Stimulated activated CD8-positive, alpha-beta memory T cell treated with anti-CD3 and anti-CD28 coated beads, Interleukin-15, amount 100 ng/mL, for 24 hours (primary cell): ENCODE data around the gene HIVEP1.

Experiments
- DNase-seq: peaks from one replicate; pipeline ENCODE4 v3.0.0-alpha.2; 2020; ENCODE audit warnings: low read depth

The HIVEP1 gene

DNA sequence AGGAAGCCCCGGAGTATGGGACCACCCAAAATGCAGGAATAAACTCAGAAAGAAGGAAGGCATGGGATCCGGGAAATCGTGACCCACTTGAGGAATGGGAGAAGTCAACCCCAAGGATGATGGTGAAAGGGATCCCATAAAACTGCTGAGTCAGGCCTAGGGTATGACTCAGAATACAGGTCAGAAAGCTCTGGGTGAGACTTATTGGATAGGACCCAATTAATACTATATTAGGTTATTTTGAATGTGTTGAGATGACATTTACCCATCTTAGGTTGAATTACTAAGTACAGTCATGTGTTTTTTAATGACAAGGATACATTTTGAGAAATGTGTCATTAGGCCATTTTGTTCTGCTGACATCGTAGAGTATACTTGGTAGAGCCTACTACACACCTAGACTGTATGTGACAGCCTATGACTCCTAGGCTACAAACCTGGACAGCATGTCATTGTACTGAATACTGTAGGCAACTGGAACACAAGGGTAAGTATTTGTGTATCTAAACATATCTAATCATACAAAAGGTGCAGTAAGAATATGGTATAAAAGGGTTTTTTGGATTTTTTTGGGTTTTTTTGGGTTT is 17.1 kb upstream of the HIVEP1 start:
- no peak for DNase-seq

GRCh38 chr6:11996751-11997150 is 15.4 kb upstream of the HIVEP1 start:
- no peak for DNase-seq

DNA sequence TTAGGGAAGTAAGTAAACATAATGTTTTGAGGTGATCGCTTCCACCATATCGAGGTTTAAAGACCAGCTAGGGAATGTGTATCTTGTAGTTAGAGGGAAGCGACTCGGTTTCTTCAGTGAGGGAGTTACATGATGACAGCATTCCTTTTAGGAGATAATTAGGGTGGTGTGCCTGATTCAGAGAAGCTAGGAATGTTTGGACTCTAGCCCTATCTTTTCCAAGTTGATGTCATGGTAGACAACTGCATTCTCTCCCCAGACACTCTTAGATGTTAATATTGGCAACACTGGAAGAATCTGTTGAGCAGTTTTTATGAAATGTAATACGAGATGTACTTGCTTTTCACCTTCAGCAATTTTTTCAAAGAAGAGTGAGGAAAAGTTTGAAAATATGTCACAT is 12.9 kb upstream of the HIVEP1 start:
- no peak for DNase-seq

DNA sequence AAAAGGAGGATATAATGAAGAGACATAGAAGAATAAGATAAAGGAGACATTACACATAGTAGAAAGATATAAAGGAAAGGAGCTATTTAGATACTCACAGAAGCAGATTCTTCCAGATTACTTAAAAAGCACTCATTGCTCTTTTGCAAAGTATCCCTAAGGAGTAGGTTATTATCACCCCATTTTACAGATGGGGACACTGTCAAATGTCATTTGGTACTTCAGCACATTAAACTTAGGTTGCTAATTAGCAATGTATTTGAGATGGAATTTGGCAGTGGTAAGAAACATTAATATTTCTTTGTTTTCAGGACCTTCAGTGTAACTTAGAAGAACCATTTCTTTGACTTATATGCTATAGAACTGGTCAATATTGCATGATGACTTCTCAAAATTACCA is 11.9 kb upstream of the HIVEP1 start:
- DNase-seq: no peak

GRCh38 chr6:12001004-12001705 is 11.0 kb upstream of the HIVEP1 start:
- no peak for DNase-seq

DNA sequence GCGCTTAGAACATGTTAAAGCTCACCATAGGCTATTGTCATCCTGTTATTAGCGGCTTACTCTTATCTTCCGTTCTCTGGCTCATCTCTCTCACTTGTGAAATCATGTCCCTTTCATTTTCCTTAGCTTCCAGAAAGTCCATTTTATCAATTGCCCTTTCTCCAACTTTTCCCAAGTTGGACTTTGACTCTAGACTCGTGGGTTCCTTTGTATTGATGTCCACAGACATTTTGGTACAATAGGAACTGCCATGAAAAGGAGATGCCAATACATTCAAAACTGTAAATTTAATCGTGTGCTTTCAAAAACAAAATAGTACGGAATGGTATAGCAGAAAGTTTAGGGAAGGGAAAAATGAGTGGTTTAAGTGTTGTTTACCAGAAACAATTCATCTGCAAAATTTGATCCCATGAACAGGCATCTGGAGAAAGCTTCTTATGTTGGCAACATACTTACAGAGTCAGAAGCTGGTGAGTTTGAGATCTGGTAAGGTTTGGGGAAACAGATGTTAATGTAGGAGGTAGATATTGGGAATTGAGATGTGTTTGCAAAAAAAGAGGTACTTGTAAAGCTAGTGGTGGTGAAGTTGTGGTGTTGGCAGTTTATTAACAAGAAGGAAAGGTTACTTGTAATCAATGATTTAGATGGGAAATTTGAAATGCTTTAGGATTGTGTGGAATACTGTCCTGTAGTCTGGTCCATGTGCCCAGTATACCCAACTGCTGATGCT is 10.2 kb upstream of the HIVEP1 start:
- no peak for DNase-seq

DNA sequence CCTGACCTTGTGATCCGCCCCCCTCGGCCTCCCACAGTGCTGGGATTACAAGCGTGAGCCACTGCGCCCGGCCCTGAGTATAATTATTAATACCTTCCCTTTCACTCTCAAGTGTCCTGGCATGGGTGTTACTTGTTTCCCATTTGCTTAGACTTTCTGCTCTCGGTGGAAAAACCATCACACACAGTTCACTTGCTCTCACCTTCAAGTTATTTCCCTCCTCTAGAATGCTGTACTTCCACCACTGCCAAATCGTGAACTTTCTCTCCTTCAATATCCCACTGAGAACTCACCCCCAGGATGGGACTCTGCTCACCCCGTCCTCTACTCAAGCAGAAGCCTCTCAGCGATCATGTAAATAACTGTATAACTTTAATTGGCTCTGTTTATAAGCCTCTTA is 4.6 kb upstream of the HIVEP1 start:
- DNase-seq: no peak

GRCh38 chr6:12007887-12008286 is 4.2 kb upstream of the HIVEP1 start:
- DNase-seq: no peak

GRCh38 chr6:12008366-12009179 is 3.5 kb upstream of the HIVEP1 start:
- DNase-seq: peak; percentile 41

DNA sequence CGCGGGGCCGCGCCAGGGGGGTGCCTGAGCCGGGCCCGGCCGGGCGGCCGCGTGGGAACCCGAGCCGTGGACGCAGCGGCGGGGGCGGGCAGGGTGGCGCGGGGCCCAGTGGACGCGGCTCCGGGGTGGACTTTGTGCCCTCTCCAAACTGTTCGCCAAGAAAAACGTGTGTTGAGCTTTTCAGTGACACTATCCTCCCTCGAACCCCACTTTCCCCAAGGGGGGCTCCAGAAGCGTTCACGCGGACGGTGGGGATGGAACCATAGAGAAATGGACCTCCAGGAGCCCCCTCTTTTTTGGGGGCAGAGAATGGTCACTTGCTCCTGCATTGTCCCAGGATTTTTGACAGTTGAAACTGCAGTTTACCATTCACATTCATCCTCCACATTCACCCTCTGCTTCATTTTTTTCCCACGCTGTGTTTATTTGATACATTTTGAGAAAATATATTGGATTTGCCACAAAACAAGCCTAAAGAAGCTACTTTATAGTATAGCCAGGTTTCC is 2.9 kb upstream of the HIVEP1 start:
- DNase-seq: no peak

- DNase-seq: no peak
These were observed 2.1 kb upstream of the HIVEP1 start for GRCh38 chr6:12009876-12010634.

GRCh38 chr6:12010635-12011275 is 1.4 kb upstream of the HIVEP1 start:
- DNase-seq: peak; percentile 20

GRCh38 chr6:12011276-12012037 is 655 bp upstream of the HIVEP1 start:
- peak; percentile 91 for DNase-seq

DNA sequence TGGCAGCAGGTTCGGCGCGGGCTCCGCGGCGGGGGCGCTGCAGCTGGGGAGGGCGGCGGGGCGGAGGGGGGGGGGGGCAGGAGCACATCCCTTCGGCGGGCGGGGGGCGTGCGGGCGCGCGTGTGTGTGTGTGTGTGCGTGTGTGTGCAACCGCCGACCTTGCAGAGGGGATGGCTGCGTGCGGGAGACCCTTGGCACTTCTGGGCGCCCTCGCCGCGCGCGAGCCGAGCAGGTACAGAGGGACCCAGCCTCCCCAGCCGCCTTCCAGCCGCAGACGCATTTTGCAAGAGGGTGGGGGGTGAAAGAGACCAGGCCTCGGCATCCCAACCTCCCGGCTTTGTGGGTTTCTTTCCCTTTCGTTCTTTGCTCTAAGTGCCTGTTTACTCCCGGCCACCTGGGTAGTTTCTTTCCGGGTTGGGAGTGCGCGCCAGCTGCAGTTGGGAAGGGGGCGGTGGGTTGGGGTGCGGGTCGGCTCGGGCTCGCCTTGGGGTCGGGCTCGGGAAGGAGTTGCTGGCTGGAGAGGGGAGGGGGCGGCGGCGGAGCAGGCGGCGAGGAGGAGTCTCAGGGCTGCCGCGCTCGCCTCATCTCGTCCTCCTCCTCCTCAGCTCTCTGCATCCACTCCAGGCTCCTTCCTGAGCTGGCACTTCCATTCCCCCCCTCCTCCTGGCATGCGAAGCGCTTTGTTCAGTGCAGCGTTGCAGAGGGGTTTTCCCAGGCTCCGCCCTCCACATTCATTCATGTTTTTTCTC is 620 bp downstream of the HIVEP1 start:
- DNase-seq: peak; percentile 19

DNA sequence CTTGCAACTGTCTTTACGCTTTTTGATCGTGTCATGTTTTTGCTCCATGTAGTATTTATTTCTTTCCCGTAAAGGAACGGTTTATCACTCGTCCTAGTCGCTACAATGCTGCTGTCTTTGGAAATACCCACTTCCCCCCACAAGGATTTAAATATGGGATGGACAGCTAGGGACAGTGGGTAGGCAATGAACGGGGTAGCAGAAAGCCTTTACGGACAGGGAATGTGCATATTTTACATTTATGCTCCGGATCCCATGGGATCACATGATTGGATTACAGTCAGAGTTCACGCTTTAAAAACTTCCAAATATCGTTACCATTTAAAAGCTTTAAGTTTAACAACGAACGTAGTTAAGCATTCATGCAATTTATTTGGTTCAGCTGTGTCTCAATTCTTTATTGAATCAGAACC is 1.2 kb downstream of the HIVEP1 start:
- no peak for DNase-seq

- DNase-seq: no peak
These were observed 2.1 kb downstream of the HIVEP1 start for GRCh38 chr6:12014027-12014872.

- no peak for DNase-seq
These were observed 2.7 kb downstream of the HIVEP1 start for GRCh38 chr6:12014873-12015149.

GRCh38 chr6:12017263-12017662 is 5.2 kb downstream of the HIVEP1 start:
- no peak for DNase-seq

- no peak for DNase-seq
These were observed 5.8 kb downstream of the HIVEP1 start for GRCh38 chr6:12017876-12018401.
